ENCODE results near the gene CDH12.

Gene CDH12

DNA sequence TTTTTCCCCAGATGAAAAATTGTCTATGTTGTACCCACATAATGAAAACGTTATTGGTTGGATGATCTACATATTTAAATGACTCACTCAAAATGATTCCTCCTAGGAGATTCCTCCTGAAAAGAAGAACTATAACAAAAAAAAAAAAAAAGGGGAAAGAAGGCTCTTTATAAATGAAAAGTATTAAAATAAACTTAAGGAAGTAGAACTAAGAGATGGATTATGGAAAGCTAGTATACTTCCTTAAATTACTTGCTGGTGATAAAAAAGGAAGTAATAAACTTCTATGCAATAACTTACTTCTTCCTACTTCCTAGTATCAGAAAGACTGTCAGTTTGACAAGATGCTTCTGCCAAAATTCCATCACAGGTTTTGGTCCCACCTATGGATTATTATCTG lies 1087.7 kb downstream of the CDH12 start:
- DNase-seq (ENCODE audit: low read depth, low spot score): no peak

DNA sequence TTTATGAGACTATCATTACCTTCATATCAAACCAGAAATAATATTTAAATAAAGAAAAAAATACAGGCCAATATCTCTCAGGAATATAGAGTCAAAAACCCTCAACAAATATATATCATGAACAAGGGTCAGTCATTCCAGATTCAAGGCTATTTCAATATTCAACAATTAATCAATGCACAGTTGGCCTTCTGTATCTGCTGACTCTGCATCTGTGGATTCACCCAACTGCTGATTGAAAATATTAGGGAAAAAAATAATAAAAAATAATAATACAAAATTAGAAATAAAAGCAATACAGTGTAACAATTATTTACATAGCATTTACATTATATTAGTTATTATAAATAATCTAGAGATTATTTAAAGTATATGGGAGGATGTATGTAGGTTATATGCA lies 1114.0 kb downstream of the CDH12 start:
- no peak for DNase-seq (ENCODE audit: low read depth, low spot score)

DNA sequence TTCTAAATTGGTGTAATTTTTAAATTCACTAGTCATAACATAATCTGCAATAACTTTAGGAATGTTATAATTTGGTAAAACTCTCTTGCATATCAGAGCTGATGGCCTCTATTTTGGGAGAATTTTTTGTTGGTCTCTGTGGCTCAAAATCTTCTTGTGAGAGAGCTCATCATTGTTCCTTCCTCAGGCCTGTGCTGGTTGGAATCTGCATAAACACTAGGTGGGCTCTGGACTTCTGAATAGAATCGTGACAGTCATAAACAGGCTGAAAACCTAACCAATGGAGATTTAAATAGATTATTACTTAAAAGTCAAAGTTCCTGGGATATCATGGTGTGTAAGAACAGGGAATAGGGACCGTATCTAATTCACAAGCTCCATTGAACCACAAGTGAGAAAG lies 1129.6 kb downstream of the CDH12 start:
- no peak for DNase-seq (ENCODE audit: low read depth, low spot score)

DNA sequence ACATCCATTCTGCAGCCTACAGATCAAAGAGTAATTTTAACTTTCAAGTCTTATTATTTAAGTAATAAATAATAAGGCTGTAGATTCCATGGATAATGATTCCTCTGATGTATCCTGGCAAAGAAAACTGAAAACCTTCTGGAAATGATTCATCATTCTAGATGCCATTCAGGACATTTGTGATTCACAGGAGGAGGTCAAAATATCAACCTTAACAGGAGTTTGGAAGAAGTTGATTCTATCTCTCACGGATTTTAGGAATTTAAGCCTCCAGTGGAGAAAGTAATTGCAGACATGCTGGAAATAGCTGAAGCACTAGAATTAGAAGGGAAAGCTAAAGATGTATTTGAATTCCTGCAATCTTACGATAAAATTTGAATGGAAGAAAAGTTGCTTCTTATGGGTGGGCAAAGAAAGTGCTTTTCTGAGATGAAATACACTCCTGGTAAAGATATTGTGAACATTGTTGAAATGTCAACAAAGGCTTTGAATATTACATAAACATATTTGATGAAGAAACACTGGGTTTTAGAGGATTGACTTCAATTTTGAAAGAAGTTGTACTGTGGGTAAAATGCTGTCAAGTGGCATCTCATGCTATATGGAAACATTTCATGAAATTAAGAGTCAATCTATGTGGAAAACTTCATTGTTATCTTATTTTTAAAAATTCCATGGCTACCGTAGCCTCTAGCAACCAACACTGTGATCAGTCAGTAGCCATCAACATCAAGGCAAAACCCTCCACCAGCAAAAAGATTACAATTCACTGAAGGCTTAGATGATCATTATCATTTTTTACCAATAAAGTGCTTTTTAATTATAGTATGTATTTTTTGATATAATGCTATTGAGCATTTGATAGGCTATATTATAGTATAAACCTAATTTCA lies 1141.0 kb downstream of the CDH12 start:
- no peak for DNase-seq (ENCODE audit: low read depth, low spot score)

DNA sequence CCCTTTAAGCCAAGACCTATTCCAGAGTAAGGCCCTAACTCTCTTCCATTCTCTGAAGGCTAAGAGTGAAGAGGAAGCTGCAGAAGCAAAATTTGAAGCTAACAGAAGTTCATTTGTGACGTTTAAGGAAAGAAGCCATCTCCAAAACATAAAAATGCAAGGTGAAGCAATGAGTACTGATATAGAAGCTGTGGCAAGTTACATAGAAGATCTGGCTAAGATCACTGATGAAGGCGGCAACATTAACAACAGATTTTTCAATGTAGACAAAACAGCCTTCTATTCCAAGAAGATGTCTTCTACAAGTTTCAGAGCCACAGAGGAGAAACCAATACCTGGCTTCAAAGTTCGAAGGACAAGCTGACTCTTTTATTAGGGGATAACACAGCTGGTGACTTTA lies 1143.4 kb downstream of the CDH12 start:
- DNase-seq (ENCODE audit: low read depth, low spot score): no peak

DNA sequence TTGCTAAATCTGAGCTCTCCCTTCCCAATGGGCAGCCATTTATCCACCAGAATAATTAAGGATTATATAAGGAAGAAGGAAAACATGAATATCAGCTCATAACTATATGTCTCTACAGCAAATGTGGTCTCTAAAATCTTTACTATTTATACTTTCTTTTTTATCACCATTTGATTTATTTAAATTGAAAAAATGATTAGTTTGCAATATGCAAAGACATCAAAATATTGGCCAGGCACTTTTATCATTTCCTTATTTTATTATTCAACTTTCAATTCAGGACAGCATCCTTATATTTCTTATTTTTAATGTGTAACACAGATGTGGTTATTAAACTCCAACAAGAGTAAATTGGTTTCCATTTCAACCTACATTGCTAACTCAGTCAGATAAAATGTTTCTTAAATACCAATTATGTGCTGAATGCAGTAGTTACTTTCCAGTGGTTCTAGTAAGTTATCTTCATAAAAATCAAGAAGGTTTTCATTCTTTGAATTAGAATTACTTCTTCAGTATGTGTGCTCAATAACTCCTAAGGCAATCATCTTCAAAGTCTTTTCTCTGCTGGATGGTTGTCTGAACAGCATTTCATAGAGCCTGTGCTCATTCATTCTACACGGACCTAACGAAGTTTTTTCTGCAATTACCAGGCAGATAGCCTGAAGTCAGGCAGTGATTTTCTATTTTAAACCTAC lies 1148.0 kb downstream of the CDH12 start:
- DNase-seq (ENCODE audit: low read depth, low spot score): no peak

DNA sequence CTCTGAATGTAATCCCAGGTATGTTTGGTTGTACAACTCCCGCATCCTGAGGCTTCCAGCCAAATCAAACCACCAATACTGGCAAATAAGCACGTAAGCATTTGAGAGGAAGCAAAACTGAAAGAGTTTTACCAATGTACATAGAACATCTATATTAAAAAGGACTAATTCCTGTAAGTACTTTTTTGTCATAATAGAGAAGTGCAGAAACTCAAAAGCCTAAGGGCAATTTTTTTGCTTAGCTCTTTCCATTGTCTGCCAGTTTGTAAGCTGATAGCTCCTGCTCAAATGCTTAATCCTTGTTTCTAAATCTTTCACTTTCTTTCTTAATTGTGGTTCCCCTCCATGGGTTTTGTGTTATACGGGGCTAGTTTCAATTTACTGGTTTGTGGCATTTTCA lies 1151.8 kb downstream of the CDH12 start:
- no peak for DNase-seq (ENCODE audit: low read depth, low spot score)

Data from smooth muscle cell of the brain vasculature (primary cell).